OCI-LY7 (cell line): Measurements from ENCODE around the gene ACAP1.

ENCODE experiments used
- CTCF ChIP-seq: fragments of 200-600 bp; sonication (generic); conservative IDR thresholded peaks from 2 replicates; pipeline ENCODE4 v1.5.1; 2014; ENCODE audit warnings: mild to moderate bottlenecking, antibody characterized with exemption, low read length, moderate library complexity, mixed read lengths
- EZH2phosphoT487 ChIP-seq: fragments of 200-600 bp; sonication (generic); IDR thresholded peaks from 2 replicates; pipeline ENCODE4 v1.6.1; 2018; ENCODE audit warnings: low read depth, borderline replicate concordance, mild to moderate bottlenecking, mixed run types, antibody characterized with exemption, low read length, moderate library complexity, mixed read lengths

- TF ChIP-seq CTCF (no peak), EZH2phosphoT487 (no peak)
Observed at GRCh38 chr17:7292729-7293128, 43.6 kb upstream of the ACAP1 start.
